Measurements from ENCODE around the gene CD83.

The CD83 gene

GRCh38 chr6:14088600-14089192, 28.9 kb upstream of the CD83 start:
- Mint-ChIP-seq H3K4me1 (peaks cover 18% of the 10 kb centered on the region), H3K27ac (no peak overlapping the region), H3K4me3 (no peak overlapping the region), H3K27me3 (ENCODE audit: low read depth) (peaks cover 17% of the 10 kb centered on the region), H3K36me3 (ENCODE audit: low read depth) (no peaks in the 10 kb centered on the region), H3K9me3 (no peaks in the 10 kb centered on the region)
- no peak for TF ChIP-seq CTCF (IDR thresholded peaks at IDR 0.05; ENCODE audit: unreplicated experiment in 3 of 3)

GRCh38 chr6:14089224-14089623, 28.3 kb upstream of the CD83 start:
- no peaks in the 10 kb centered on the region for H3K9me3 Mint-ChIP-seq
- no peak for TF ChIP-seq CTCF (IDR thresholded peaks at IDR 0.05; ENCODE audit: unreplicated experiment in 3 of 3)
- H3K4me1 Mint-ChIP-seq = peaks cover 18% of the 10 kb centered on the region
- no peak overlapping the region for H3K4me3 Mint-ChIP-seq
- no peaks in the 10 kb centered on the region for H3K36me3 Mint-ChIP-seq (ENCODE audit: low read depth)
- H3K27ac Mint-ChIP-seq = no peak overlapping the region
- peaks cover 17% of the 10 kb centered on the region for H3K27me3 Mint-ChIP-seq (ENCODE audit: low read depth)

GRCh38 chr6:14091339-14091978, 26.1 kb upstream of the CD83 start:
- TF ChIP-seq CTCF (IDR thresholded peaks at IDR 0.05; ENCODE audit: unreplicated experiment in 3 of 3) = no peak
- no peaks in the 10 kb centered on the region for H3K9me3 Mint-ChIP-seq
- H3K4me3 Mint-ChIP-seq = no peak overlapping the region
- H3K36me3 Mint-ChIP-seq (ENCODE audit: low read depth) = no peaks in the 10 kb centered on the region
- H3K27ac Mint-ChIP-seq = no peak overlapping the region
- H3K4me1 Mint-ChIP-seq = peaks cover 11% of the 10 kb centered on the region
- H3K27me3 Mint-ChIP-seq (ENCODE audit: low read depth) = peaks cover 12% of the 10 kb centered on the region

GRCh38 chr6:14092316-14092715, 25.3 kb upstream of the CD83 start:
- Mint-ChIP-seq H3K9me3 (no peaks in the 10 kb centered on the region), H3K27me3 (ENCODE audit: low read depth) (peaks cover 8% of the 10 kb centered on the region), H3K4me1 (peaks cover 11% of the 10 kb centered on the region), H3K36me3 (ENCODE audit: low read depth) (no peaks in the 10 kb centered on the region), H3K27ac (no peak overlapping the region), H3K4me3 (no peak overlapping the region)
- no peak for TF ChIP-seq CTCF (IDR thresholded peaks at IDR 0.05; ENCODE audit: unreplicated experiment in 3 of 3)

GRCh38 chr6:14092838-14093789, 24.5 kb upstream of the CD83 start:
- Mint-ChIP-seq H3K9me3 (no peaks in the 10 kb centered on the region), H3K4me3 (no peak overlapping the region)
- no peak for TF ChIP-seq CTCF (IDR thresholded peaks at IDR 0.05; ENCODE audit: unreplicated experiment in 3 of 3)

More at GRCh38 chr6:14092838-14093789, 24.5 kb upstream of the CD83 start:
- H3K27me3 Mint-ChIP-seq (ENCODE audit: low read depth) = peaks cover 8% of the 10 kb centered on the region
- peaks cover 7% of the 10 kb centered on the region for H3K4me1 Mint-ChIP-seq
- no peak overlapping the region for H3K27ac Mint-ChIP-seq
- no peaks in the 10 kb centered on the region for H3K36me3 Mint-ChIP-seq (ENCODE audit: low read depth)
